Measurements from ENCODE around the gene MRPL50.

The MRPL50 gene

GRCh38 chr9:101354143-101354764, 44.2 kb downstream of the MRPL50 start:
- no peak overlapping the region for H3K4me3 ChIP-seq (ENCODE audit: low read depth, low read length)
- TF ChIP-seq CTCF (IDR thresholded peaks at IDR 0.05; ENCODE audit: low read depth, low read length), result no peak

- H3K4me3 ChIP-seq (ENCODE audit: low read depth, low read length), result no peak overlapping the region
- TF ChIP-seq CTCF (IDR thresholded peaks at IDR 0.05; ENCODE audit: low read depth, low read length), result no peak
These were observed 44.7 kb downstream of the MRPL50 start for GRCh38 chr9:101353683-101354082.

GRCh38 chr9:101352892-101353463, 45.4 kb downstream of the MRPL50 start:
- no peak overlapping the region for H3K4me3 ChIP-seq (ENCODE audit: low read depth, low read length)
- TF ChIP-seq CTCF (IDR thresholded peaks at IDR 0.05; ENCODE audit: low read depth, low read length), result no peak

GRCh38 chr9:101350285-101350684, 48.1 kb downstream of the MRPL50 start:
- TF ChIP-seq CTCF (IDR thresholded peaks at IDR 0.05; ENCODE audit: low read depth, low read length), result no peak
- no peak overlapping the region for H3K4me3 ChIP-seq (ENCODE audit: low read depth, low read length)

GRCh38 chr9:101342595-101342994, 55.8 kb downstream of the MRPL50 start:
- H3K4me3 ChIP-seq (ENCODE audit: low read depth, low read length), result no peak overlapping the region
- TF ChIP-seq CTCF (IDR thresholded peaks at IDR 0.05; ENCODE audit: low read depth, low read length), result no peak

GRCh38 chr9:101341958-101342357, 56.5 kb downstream of the MRPL50 start:
- H3K4me3 ChIP-seq (ENCODE audit: low read depth, low read length), result no peak overlapping the region
- no peak for TF ChIP-seq CTCF (IDR thresholded peaks at IDR 0.05; ENCODE audit: low read depth, low read length)

All from WI38 (cell line).